ENCODE measurements around the gene TSPAN18.

- TF ChIP-seq POLR2AphosphoS5 (IDR thresholded peaks at IDR 0.05): no peak
- TF ChIP-seq, protein P1, sequence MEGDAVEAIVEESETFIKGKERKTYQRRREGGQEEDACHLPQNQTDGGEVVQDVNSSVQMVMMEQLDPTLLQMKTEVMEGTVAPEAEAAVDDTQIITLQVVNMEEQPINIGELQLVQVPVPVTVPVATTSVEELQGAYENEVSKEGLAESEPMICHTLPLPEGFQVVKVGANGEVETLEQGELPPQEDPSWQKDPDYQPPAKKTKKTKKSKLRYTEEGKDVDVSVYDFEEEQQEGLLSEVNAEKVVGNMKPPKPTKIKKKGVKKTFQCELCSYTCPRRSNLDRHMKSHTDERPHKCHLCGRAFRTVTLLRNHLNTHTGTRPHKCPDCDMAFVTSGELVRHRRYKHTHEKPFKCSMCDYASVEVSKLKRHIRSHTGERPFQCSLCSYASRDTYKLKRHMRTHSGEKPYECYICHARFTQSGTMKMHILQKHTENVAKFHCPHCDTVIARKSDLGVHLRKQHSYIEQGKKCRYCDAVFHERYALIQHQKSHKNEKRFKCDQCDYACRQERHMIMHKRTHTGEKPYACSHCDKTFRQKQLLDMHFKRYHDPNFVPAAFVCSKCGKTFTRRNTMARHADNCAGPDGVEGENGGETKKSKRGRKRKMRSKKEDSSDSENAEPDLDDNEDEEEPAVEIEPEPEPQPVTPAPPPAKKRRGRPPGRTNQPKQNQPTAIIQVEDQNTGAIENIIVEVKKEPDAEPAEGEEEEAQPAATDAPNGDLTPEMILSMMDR (IDR thresholded peaks at IDR 0.05): no peak
- no peak for TF ChIP-seq POLR2A (IDR thresholded peaks at IDR 0.05)
- no peak for TF ChIP-seq EP300 (IDR thresholded peaks at IDR 0.05)
Measured at GRCh38 chr11:44743326-44743725, 16.6 kb downstream of the TSPAN18 start.

All from stomach (tissue), 4 donors.